D341Med (cell line): ENCODE measurements around the gene CSNK1E.

Source experiments
- DNase-seq: peaks from one replicate; pipeline ENCODE4 v3.0.0; 2012; ENCODE audit warnings: low spot score

The CSNK1E gene

DNA sequence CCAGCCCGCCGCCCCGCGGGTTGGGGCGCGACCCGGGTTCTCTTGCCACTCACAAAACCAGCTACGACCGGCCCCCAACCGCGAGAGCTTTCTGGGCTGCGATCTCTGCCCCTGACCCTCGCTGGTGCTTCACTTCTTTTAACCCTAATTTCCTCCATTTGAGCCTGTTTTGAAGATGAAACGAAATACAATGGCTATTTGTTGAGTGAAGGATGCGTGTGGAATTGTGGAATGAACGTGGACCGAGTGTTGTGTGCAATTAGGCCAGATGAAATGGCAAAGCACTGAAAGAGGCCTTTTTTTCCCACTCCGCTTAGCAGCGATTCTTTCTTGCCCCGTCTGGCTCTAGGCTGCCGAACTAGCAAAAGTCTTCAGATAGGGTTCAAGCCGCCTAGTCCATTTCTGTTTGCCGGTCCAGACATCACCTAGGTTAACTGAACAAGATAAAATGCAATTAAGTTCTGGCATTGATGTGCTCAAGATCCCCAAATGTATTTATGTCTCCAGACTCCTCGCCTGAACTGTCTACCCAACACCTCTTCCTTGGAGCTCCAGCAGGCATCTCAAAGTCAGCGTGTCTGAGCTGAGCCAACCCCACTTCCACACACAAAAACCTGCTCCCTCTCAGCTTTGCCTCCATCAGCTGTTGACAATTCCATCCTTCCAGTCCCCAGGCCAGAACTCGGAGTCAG is 44.0 kb downstream of the CSNK1E start:
- no peak for DNase-seq

DNA sequence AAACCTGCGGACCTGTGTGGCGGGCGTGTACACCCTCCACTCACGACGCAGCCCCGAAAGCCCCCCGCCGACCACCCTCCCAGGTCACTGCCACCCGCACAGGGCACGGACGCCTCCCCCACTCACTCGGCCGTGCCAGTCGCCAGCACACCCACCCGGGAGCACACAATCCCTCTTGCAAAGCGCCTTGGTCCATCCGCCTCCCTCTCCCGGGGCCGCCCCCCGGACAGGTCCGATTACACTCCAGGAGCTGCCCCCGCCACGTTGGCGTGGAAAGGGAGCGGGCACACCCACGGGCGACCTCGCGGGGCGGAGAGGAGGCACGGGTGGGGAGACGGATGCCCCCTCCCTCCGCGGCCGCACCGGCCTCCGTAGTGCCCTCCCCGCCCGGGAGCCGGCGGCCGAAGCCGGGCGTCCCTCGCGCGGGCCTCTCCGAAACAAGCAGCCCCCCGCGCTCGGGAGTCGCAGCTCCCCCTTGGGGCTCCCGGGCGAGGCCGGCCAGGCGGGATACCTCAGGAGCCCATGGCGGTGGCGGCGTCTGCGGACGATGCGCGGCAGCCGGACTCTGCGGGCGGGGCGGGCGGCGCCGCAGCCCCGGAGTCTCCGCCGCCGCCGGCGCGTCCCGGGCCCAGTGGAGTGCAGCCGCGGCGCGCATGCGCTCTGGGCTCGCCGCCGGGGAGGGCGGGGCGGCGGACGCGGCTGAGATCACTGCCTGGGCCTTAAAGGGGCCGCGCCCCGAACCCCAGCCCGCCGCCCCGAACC is 44.7 kb downstream of the CSNK1E start, which contains the start of gene TMEM184B:
Gene TMEM184B (minus strand): TSS at position 638 of the 762 bp plus-strand sequence. CDS start 25,049 bp downstream, outside the sequence.
- peak; percentile 100 for DNase-seq

DNA sequence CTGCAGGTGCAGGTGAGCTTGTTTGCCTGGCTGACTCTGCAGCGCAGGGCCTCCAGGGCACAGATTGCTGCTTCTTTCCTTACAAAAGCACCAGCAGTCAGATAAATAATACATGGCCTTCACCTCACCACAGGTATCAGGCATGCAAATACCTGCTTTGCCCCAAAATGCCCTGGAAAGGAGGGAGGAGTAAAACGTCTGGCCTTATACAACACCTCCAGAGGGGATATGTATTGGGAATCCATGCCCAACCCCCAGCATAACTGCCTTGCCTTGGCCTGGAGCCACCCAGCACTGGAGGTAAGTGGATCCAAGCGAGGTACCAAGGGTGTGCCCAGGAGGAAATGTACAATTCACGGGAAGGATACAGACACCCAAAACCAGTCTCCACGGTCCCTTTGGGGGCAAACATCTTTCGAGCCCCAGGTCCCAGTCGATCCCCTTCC is 45.3 kb downstream of the CSNK1E start:
- DNase-seq, result no peak

DNA sequence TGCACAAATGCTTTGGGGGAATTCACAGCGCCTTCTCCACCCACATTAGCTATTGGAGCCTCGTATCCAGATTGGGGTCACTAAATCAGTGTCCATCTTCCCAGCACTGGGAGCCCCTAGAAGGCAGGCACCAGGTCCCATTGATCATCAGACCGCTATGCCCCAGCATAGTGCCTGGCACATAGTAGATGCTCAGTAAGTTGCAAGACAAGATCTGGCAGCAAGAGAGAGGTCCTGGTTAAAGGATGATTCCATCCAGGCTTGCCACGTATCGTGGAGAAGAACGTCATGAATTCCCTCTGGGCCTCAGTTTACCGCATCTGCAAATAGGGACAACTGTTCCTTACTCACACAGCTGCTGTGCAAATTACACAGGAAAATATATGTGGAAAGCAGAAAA is 46.1 kb downstream of the CSNK1E start:
- DNase-seq, result no peak

GRCh38 chr22:38270091-38270992 is 46.9 kb downstream of the CSNK1E start:
- no peak for DNase-seq

GRCh38 chr22:38269466-38269865 is 47.8 kb downstream of the CSNK1E start:
- no peak for DNase-seq

GRCh38 chr22:38267086-38267485 is 50.1 kb downstream of the CSNK1E start:
- no peak for DNase-seq

DNA sequence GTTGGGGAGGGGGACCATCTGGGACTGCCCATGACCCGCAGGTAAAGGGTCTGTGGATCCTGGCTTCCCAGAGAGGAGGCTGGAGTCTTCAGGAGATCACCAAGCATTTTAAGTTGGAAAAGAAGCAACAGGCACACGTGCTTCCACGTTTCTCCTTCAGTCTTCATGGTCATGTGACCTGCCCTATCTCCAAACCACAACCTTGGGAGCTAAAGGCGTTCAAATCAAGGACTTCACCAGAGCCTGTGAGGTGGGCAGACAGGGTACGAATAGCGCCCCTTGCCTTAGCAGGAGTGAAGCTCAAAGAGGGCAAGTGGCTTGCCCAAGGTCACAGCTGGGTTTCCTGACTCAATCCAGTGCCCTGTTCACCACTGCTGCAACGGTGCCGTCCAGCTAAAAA is 51.1 kb downstream of the CSNK1E start:
- DNase-seq, result no peak

- DNase-seq, result no peak
These were observed 52.9 kb downstream of the CSNK1E start for GRCh38 chr22:38264322-38264843.

DNA sequence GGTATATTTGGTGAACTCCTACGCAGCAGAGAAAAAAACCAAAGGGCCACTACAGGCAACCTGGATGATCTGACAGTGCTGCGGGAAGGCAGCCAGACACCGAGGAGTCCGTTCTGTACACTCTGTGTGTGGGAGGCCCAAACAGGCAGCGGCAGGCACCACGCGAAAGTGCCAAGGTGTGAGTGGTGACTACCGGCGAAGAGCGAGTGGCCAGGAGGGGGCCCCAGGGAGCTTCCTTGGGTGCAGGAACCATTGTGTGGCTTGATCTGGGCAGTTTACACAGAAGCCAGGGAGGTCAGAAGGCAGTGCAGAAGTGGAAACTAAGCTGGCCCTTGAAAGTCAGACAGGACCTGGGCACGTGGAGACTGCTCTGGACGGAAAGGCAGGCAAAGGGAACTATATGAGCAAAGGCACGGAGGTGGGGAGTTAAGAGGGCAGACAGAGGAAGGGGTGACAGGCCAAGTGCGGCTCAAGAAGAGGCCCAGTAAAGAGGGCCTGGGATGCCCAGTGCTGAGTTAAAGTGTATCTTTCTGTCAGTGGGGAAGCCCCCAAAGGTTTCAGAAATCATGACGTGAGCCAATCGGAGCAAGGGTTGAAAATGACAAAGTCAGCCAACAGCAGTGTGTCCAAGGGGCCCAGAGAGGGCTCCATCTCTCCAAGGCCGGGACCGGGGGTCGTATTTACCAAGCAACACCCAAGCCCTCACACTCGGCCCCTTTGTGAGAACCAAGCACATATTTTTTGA is 55.0 kb downstream of the CSNK1E start:
- peak; percentile 69 for DNase-seq

DNA sequence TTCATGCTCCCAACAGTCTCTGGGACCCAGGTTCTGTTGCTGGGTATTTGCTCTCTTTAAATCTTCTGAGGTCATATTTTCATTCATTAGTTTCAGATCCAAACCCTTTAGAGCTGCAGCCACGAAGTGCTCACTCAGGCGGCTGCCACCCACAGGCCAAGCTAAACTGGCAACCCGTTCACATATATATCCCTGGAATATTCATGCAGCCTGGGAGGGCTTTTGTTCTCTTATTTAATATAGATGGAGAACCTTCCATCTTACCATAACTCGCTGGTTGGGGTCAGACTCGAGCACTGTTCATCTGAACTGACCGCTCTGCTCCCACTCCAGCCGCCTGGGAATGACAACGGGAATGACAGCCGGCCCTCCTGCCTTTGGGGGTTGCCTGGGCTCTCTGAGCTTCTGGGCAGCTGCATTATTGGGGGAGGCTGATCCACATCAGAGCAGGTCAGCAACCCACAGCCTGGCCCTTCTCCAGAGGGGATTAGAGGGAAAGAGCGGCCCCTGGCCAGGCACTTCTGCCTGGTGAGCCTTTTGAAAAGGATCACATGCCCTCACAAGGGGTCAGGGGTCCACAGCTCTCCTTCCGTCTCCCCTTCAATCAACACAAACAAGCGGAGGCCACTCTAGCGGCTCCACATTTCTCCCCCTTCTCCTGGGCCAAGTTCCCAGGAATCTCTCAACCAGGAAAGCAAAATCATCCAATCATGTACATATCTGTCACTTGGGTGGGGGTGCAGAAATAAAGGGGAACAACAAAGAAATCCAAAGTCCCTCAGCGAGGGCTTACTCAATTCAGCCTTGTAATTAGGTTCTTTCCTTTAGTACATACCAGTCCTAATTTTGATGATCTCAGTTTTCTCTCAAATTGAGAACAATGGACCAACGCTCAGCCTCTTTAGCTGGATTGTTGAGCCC is 56.2 kb downstream of the CSNK1E start:
- no peak for DNase-seq

DNA sequence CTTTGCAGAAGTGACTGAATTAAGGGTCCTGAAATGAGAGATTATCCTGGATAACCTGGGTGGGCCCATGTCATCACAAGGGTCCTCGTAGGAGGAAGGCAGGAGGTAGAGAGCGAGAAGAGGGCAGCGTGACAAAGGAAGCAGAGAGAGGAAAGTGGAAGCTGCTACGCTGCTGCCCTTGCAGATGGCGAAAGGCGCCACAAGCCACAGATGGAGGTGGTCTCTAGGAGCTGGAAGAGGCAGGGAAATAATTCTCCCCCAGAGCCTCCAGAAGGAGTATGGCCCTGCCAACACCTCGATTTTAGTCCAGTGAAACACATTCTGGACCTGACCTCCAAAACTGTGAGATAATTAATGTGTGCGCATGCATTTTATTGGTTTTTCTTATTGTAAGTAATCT is 57.9 kb downstream of the CSNK1E start:
- DNase-seq, result no peak

DNA sequence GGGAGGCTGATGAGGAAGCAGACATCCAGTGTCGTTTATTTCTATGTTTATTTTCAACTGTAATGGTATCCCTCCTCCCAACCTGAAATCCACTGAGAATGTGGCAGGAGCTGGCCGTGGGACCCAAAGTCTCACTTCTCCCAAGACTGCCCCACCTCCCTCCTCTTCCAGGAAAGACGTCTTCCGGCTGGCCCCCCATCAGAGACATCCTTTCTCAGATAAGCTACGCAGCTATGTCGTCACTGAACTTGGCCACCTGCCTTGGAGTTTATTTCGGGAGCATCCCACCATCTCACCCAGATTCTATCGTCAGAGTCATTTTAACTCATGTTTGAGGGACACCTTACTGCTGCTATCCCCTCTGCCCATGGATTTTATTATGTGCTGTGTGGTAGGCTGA is 58.3 kb downstream of the CSNK1E start:
- DNase-seq, result no peak

DNA sequence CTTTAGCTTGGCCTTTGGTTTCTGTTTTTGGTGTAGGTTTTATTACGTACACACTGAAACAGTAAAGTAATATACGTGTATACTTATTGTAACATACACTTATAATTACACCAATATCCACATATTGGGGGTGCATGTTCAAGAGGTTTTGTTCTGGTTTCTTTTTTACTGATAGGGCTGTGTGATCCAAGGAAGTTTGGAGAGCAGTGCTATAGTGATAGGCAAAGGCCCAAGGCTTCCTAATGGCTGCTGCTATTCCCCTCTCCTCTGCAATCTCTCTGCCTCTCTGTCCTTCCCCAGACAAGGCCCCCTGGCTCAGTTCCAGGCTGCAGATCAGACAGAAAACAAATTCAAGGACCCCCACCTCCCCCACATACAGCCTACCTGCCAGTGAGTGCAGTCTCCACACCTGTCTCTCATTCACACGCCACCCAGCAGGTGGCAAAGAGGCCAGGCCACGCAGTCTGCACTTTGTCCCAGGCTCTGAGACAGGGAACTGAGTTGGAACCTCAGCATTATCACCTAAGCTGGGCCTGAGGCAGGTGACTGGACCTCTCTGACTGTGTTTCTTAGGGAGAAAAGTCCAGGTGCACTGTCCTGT is 59.5 kb downstream of the CSNK1E start:
- no peak for DNase-seq

GRCh38 chr22:38257181-38257580 is 60.1 kb downstream of the CSNK1E start:
- no peak for DNase-seq

DNA sequence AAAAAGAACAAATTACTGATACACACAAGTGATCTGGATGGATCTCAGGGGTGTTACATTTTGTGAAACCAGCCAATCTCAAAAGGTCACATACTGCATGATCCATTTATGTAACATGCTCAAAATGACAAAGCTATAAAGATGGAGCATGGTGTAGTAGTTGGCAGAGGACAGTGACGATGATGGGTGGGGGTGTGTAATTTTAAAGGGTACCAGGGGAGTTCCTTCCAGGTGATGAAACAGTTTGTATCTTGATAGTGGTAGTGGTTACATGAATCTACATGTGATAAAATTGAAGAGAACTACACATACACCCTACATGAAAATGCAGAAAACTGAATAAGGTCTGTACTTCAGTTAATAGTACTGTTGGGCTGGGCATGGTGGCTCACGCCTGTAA is 61.5 kb downstream of the CSNK1E start:
- DNase-seq, result no peak

- DNase-seq, result no peak
These were observed 65.9 kb downstream of the CSNK1E start for GRCh38 chr22:38251341-38251692.

DNA sequence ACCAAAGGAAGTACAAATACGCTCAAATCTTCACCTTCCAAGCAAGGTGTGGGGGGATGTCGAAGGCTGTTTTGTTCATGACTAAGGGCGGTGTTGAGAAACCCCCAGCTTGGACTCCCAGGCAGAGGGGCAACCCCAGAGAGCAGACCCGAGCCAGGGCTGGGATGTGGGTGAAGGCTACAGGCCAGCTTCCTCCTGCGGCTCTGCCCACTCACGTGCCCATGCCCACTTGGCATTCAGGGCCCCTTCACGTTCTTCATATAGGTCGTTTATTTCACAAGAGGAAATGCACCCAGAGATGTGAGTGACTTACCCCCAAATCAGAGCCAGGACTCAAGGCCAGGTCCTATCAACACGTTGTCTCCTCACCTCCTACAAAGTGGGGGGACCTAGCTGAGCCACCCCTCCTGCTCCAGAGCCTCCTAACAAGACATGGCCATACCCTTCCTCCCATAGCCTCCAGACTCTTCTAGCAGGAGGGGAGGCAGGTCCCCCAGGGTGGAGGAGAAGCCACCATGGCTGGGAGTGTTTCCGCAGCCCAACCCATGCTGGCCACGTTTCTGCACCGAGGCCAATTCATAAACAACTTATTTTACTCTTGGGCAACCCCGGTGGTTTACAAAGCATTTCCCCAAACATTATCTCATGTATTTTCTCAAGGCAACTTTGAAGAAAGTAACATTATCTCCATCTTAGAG is 66.4 kb downstream of the CSNK1E start:
- DNase-seq, result no peak
